VCaP (cell line): ENCODE measurements around the gene EMILIN3.

Experiments
- H3K27ac ChIP-seq: fragments of 450-650 bp; 2 replicates; pipeline ENCODE4 v1.5.1; 2017
- TF ChIP-seq, protein P1 (sequence below): fragments of 450-650 bp; conservative IDR thresholded peaks from 2 replicates; pipeline ENCODE4 v1.5.1; 2017; ENCODE audit warnings: mild to moderate bottlenecking, moderate library complexity

EMILIN3 gene

GRCh38 chr20:41357424-41358163 lies 9.0 kb downstream of the EMILIN3 start:
- H3K27ac ChIP-seq: no peak overlapping the region
- TF ChIP-seq, protein P1, sequence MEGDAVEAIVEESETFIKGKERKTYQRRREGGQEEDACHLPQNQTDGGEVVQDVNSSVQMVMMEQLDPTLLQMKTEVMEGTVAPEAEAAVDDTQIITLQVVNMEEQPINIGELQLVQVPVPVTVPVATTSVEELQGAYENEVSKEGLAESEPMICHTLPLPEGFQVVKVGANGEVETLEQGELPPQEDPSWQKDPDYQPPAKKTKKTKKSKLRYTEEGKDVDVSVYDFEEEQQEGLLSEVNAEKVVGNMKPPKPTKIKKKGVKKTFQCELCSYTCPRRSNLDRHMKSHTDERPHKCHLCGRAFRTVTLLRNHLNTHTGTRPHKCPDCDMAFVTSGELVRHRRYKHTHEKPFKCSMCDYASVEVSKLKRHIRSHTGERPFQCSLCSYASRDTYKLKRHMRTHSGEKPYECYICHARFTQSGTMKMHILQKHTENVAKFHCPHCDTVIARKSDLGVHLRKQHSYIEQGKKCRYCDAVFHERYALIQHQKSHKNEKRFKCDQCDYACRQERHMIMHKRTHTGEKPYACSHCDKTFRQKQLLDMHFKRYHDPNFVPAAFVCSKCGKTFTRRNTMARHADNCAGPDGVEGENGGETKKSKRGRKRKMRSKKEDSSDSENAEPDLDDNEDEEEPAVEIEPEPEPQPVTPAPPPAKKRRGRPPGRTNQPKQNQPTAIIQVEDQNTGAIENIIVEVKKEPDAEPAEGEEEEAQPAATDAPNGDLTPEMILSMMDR: no peak

DNA sequence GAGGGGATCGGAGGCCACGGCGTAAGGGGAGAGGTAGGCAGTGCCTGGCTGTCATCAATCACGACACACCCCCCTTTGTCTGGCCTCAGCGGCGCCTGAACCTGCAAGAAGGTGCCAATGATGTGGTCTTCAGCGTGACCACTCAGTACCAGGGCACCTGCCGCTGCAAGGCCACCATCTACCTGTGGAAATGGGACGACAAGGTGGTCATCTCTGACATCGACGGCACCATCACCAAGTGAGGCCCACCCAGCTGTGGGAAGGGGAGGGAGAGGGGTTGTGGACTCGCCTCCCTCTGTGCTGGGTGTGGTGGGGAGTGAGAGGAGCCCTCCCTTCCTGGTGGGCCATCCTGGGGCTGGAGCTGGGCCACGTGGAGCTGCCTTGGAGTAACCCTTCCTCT lies 9.7 kb downstream of the EMILIN3 start:
- no peak overlapping the region for H3K27ac ChIP-seq
- TF ChIP-seq, protein P1: no peak

- TF ChIP-seq, protein P1: no peak
- H3K27ac ChIP-seq: no peak overlapping the region
Observed at GRCh38 chr20:41355598-41356203, 10.9 kb downstream of the EMILIN3 start.

GRCh38 chr20:41355192-41355591 lies 11.4 kb downstream of the EMILIN3 start:
- TF ChIP-seq, protein P1: no peak

DNA sequence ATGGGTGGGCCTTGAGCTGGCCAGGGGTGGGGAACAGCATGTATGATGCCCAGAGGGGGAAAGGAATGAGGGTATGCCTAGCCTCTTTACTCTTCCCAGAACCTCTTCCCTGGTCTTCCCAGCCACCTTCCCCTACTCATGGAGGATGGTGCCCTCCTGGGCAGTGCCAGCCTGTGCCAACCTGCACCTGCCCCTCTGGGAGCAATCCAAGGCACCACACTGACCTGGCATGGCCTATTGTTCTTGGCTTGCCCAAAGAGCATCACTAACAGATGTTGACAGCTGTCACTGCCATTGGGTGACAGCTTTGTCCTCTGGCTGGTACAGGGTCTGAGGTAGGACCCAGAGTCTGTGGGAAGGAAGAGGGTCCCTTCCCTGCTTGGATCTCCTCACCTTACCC lies 13.1 kb downstream of the EMILIN3 start:
- no peak overlapping the region for H3K27ac ChIP-seq
- TF ChIP-seq, protein P1: no peak

More at GRCh38 chr20:41355192-41355591, 11.4 kb downstream of the EMILIN3 start:
- H3K27ac ChIP-seq: no peak overlapping the region

DNA sequence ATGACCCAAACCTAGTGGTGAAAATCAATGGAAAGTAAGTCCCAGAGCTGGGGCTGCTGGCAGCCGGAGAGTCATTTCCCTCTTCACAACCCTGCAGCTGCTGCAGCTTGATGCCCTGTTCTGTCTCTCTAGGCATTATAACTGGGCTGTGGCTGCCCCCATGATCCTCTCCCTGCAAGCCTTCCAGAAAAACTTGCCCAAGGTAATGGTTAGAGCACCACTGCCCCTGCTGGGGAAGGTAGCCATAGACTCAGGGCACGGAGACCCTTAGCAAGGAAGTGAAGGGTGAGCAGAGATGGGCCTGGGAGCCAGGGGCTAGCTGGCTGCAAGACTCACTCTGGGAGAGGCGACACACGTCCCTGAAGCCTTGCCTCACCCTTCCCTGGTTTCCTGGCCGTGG lies 14.0 kb downstream of the EMILIN3 start:
- TF ChIP-seq, protein P1: no peak
- no peak overlapping the region for H3K27ac ChIP-seq

DNA sequence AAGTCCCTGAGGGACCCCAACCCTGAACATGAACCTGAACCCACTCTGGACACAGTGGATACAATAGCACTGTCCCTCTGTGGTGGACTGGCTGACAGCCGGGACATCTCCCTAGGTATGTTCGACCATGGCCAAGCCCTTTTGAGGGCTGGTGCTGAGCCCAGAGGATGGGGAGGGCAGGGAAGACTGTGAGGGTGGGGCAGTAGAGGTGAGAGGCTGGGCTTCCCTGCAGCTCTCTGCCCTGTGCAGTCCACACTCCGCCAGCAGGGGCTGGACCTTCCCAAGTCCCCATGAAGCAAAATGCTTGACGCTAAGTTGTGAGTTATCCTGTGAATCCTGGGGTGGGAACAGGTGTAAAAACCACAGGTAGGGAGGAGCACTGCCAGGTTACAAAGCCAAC lies 14.5 kb downstream of the EMILIN3 start:
- TF ChIP-seq, protein P1: no peak; the same call in 1 of the 2 replicates

More for the DNA sequence above, 14.5 kb downstream of the EMILIN3 start:
- H3K27ac ChIP-seq: no peak overlapping the region
